ENCODE data around the gene GALNTL6. TPM values are rescaled to one million over a fixed set of nuclear protein-coding genes. Genes with fewer than 3 reads are reported as not detected.

GALNTL6 gene
- total and polyA plus RNA-seq, 4 donors: 0.08 to 0.09 (median 0.09) TPM; not detected in 1

DNA sequence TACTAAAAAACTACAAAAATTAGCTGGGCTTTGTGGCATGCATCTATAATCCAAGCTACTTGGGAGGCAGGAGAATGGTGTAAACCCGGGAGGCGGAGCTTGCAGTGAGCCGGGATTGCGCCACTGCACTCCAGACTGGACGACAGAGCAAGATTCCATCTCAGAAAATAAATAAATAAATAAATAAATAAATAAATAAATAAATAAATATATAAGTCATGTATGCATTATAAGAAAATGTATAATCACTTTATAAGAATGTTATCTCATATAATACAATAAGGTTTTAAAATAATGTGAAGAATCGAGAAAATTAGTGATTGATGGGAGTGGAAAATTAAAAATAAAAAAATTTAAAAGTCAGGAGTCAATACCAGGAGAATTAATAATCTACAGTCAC, 127.5 kb downstream of the GALNTL6 start:
- Histone ChIP-seq H3K9ac (ENCODE audit: insufficient read depth in 1 of 2, low read length in 2 of 2) (no peak overlapping the region), H3K36me3 (ENCODE audit: control insufficient read depth in 4 of 4, insufficient read depth in 4 of 4, low read length in 4 of 4) (no peaks in the 10 kb centered on the region), H3K4me1 (ENCODE audit: control insufficient read depth in 5 of 5, insufficient read depth in 5 of 5, low read length in 5 of 5) (no peaks in the 10 kb centered on the region), H3K9me3 (ENCODE audit: control insufficient read depth in 4 of 4, insufficient read depth in 3 of 4, low read length in 3 of 4) (no peaks in the 10 kb centered on the region), H3K27ac (ENCODE audit: low read depth in 1 of 2, low read length in 1 of 2) (no peak overlapping the region), H3K27me3 (ENCODE audit: control insufficient read depth in 3 of 3, insufficient read depth in 3 of 3, low read length in 2 of 3) (no peaks in the 10 kb centered on the region), H3K4me3 (no peak overlapping the region)
- TF ChIP-seq, protein P1, sequence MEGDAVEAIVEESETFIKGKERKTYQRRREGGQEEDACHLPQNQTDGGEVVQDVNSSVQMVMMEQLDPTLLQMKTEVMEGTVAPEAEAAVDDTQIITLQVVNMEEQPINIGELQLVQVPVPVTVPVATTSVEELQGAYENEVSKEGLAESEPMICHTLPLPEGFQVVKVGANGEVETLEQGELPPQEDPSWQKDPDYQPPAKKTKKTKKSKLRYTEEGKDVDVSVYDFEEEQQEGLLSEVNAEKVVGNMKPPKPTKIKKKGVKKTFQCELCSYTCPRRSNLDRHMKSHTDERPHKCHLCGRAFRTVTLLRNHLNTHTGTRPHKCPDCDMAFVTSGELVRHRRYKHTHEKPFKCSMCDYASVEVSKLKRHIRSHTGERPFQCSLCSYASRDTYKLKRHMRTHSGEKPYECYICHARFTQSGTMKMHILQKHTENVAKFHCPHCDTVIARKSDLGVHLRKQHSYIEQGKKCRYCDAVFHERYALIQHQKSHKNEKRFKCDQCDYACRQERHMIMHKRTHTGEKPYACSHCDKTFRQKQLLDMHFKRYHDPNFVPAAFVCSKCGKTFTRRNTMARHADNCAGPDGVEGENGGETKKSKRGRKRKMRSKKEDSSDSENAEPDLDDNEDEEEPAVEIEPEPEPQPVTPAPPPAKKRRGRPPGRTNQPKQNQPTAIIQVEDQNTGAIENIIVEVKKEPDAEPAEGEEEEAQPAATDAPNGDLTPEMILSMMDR (IDR thresholded peaks at IDR 0.05; ENCODE audit: control extremely low read depth, extremely low read depth): no peak
- ATAC-seq (ENCODE audit: insufficient read depth, low FRiP score) (no peak), DNase-seq (no peak)
- 93 to 94% methylated on average over 6 of the region's 6 CpGs for WGBS, 2 donors

DNA sequence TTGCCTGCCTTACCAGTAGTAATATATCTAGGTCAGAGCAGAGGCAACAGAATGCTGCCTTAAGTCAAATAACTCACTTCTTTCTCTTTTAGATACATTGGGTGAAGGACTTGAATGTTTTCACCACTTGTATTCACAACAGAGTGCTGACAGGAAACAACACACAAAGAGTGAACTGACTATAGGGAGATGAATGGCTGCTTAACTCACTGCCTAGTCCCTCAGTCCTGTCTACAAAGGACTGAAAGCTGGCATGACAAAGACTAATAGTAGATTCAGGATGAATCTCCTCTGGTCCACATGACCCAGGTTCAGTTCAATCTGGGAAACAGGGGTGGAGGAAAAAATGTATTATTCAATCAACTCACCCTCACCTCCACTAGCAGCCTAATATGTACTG, 134.2 kb downstream of the GALNTL6 start:
- Histone ChIP-seq H3K27ac (ENCODE audit: low read depth in 1 of 2, low read length in 1 of 2) (no peak overlapping the region), H3K27me3 (ENCODE audit: control insufficient read depth in 3 of 3, insufficient read depth in 3 of 3, low read length in 2 of 3) (no peaks in the 10 kb centered on the region), H3K9me3 (ENCODE audit: control insufficient read depth in 4 of 4, insufficient read depth in 3 of 4, low read length in 3 of 4) (no peaks in the 10 kb centered on the region), H3K9ac (ENCODE audit: insufficient read depth in 1 of 2, low read length in 2 of 2) (no peak overlapping the region), H3K4me1 (ENCODE audit: control insufficient read depth in 5 of 5, insufficient read depth in 5 of 5, low read length in 5 of 5) (no peaks in the 10 kb centered on the region), H3K4me3 (no peak overlapping the region), H3K36me3 (ENCODE audit: control insufficient read depth in 4 of 4, insufficient read depth in 4 of 4, low read length in 4 of 4) (no peaks in the 10 kb centered on the region)
- TF ChIP-seq, protein P1 (IDR thresholded peaks at IDR 0.05; ENCODE audit: control extremely low read depth, extremely low read depth): no peak
- no peak for ATAC-seq (ENCODE audit: insufficient read depth, low FRiP score)
- DNase-seq: no peak

DNA sequence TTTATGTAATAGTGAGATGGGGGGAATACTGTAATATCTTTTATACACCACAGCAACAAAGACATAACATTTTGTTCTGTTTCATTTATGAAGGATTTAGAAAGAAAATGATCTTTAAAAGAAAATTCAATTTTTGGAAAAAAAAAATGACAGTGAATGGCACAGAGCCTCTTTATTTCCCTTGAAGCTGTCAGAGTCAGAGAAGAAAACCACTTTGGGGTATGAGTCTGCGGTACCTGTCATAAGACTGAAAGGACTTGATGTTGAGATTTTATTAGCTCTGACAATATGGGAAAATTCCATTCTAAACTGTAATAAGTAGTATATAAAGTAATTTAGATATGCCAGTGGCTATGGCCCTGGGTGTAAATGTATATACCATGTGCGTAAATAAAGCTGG, 134.8 kb downstream of the GALNTL6 start:
- no peak for ATAC-seq (ENCODE audit: insufficient read depth, low FRiP score)
- no peaks in the 10 kb centered on the region for H3K9me3 ChIP-seq (ENCODE audit: control insufficient read depth in 4 of 4, insufficient read depth in 3 of 4, low read length in 3 of 4)
- H3K4me1 ChIP-seq (ENCODE audit: control insufficient read depth in 5 of 5, insufficient read depth in 5 of 5, low read length in 5 of 5): no peaks in the 10 kb centered on the region
- TF ChIP-seq, protein P1 (IDR thresholded peaks at IDR 0.05; ENCODE audit: control extremely low read depth, extremely low read depth): no peak
- no peak overlapping the region for H3K27ac ChIP-seq (ENCODE audit: low read depth in 1 of 2, low read length in 1 of 2)
- WGBS, 2 donors: 79 to 95% methylated on average over 2 of the region's 2 CpGs
- no peak for DNase-seq
- no peak overlapping the region for H3K4me3 ChIP-seq
- no peak overlapping the region for H3K9ac ChIP-seq (ENCODE audit: insufficient read depth in 1 of 2, low read length in 2 of 2)
- H3K27me3 ChIP-seq (ENCODE audit: control insufficient read depth in 3 of 3, insufficient read depth in 3 of 3, low read length in 2 of 3): no peaks in the 10 kb centered on the region
- no peaks in the 10 kb centered on the region for H3K36me3 ChIP-seq (ENCODE audit: control insufficient read depth in 4 of 4, insufficient read depth in 4 of 4, low read length in 4 of 4)

DNA sequence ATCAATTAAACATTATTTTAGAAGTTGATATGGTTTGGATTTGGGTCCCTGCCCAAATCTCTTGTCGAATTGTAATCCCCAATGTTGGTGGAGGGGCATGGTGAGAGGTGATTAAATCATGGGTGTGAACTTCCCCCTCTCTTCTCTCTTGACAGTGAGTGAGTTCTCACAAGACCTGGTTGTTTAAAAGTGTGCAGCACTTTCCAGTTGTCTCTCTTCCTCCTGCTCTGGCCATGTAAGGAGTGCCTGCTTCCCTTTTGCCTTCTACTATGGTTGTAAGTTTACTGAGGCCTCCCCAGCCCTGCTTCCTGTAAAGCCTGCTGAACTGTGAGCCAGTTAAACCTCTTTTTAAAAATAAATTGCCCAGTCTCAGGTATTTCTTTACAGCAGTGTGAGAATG, 141.4 kb downstream of the GALNTL6 start:
- DNase-seq (peak in 1 of 3 donors; percentile 2), ATAC-seq (ENCODE audit: insufficient read depth, low FRiP score) (no peak)
- no peaks in the 10 kb centered on the region for H3K4me1 ChIP-seq (ENCODE audit: control insufficient read depth in 5 of 5, insufficient read depth in 5 of 5, low read length in 5 of 5)
- 23 to 40% methylated on average over 1 of the region's 1 CpG for WGBS, 2 donors
- no peak overlapping the region for H3K9ac ChIP-seq (ENCODE audit: insufficient read depth in 1 of 2, low read length in 2 of 2)
- H3K27ac ChIP-seq (ENCODE audit: low read depth in 1 of 2, low read length in 1 of 2): no peak overlapping the region
- no peaks in the 10 kb centered on the region for H3K9me3 ChIP-seq (ENCODE audit: control insufficient read depth in 4 of 4, insufficient read depth in 3 of 4, low read length in 3 of 4)
- TF ChIP-seq, protein P1 (IDR thresholded peaks at IDR 0.05; ENCODE audit: control extremely low read depth, extremely low read depth): no peak
- no peaks in the 10 kb centered on the region for H3K27me3 ChIP-seq (ENCODE audit: control insufficient read depth in 3 of 3, insufficient read depth in 3 of 3, low read length in 2 of 3)
- no peaks in the 10 kb centered on the region for H3K36me3 ChIP-seq (ENCODE audit: control insufficient read depth in 4 of 4, insufficient read depth in 4 of 4, low read length in 4 of 4)
- no peak overlapping the region for H3K4me3 ChIP-seq
